Panc1 (cell line): ENCODE results near the gene CCDC32.

Experiments used
- CTCF ChIP-seq: fragments of 450-650 bp; IDR thresholded peaks from 2 replicates; pipeline ENCODE4 v1.5.1; 2017; ENCODE audit warnings: mild to moderate bottlenecking
- POLR2AphosphoS5 ChIP-seq: IDR thresholded peaks from 2 replicates; pipeline ENCODE4 v1.6.1; 2012; ENCODE audit warnings: mild to moderate bottlenecking, low read depth, low read length, moderate library complexity
- REST ChIP-seq, 2 experiments: IDR thresholded peaks; 2 replicates each; pipeline ENCODE4 v1.6.1; 2011 to 2012; ENCODE audit warnings: low read depth in 2 of 2, control low read depth in 1 of 2, low read length in 1 of 2, mild to moderate bottlenecking in 1 of 2, moderate library complexity in 1 of 2; ENCODE audit not compliant: insufficient read depth in 1 of 2
- SIN3A ChIP-seq: IDR thresholded peaks from 2 replicates; pipeline ENCODE4 v1.6.1; 2012; ENCODE audit warnings: low read depth, mild to moderate bottlenecking, low read length, moderate library complexity, borderline replicate concordance; ENCODE audit not compliant: insufficient read depth
- TCF7L2 ChIP-seq: IDR thresholded peaks from 2 replicates; pipeline ENCODE4 v1.6.1; 2011; ENCODE audit warnings: mild to moderate bottlenecking, low read depth, low read length, inconsistent platforms

GRCh38 chr15:40555876-40556275, 9.0 kb downstream of the CCDC32 start:
- TF ChIP-seq REST (IDR thresholded peaks at IDR 0.05; ENCODE audit: insufficient read depth in 1 of 2, low read depth in 2 of 2, low read length in 1 of 2) (no peak), CTCF (no peak), TCF7L2 (no peak), POLR2AphosphoS5 (no peak), SIN3A (no peak)
